ENCODE data around the gene THOC7. TPM values are rescaled to one million over a fixed set of nuclear protein-coding genes. Genes with fewer than 3 reads are reported as not detected.

Gene THOC7
- total and polyA plus RNA-seq, 2 of the 4 experiments (the other 2 are of a cell fraction): 25.8 to 55.9 TPM

DNA sequence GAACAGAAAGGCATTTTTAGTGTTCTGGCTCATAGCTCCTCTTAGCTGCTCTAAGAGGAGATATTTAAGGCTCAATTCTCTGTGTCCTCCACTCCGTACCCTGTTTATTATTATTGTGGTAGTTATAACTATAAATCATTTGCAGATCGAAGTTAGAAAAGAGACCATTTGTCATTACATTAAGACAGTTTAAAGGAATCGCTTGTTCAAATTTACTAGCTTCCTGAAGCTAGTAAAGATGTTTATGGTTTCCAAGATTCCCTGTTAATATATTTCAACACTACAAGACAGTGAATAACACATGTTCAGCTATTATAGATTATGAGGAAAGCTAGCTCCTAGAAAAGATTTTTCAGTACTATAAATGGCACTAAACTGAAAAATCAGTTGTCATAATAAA is 12.7 kb upstream of the THOC7 start:
- no peak overlapping the region for H3K9ac ChIP-seq (ENCODE audit: low read depth, low read length)
- intact Hi-C loops (cut with micrococcal nuclease) (loop anchor here (5.0 kb wide), 1 partner anchor 36 kb away; the partner anchor contains the start of gene SCAANT1), in situ Hi-C loops (cut with MboI; ENCODE audit: low sequenced_read_pairs) (no loop called here), dilution Hi-C loops (cut with HindIII; ENCODE audit: low sequenced_read_pairs, unreplicated experiment) (no loop called here)
- no peak overlapping the region for H2BK120ac ChIP-seq (ENCODE audit: low read depth, low read length)
- H2AFZ ChIP-seq (replicated peaks; ENCODE audit: low read length, poor library complexity): no peak overlapping the region
- H3K4ac ChIP-seq (ENCODE audit: low read depth, low read length): no peak overlapping the region
- no peak overlapping the region for H2AK9ac ChIP-seq (replicated peaks; ENCODE audit: low read depth, low read length, poor library complexity)
- H4K91ac ChIP-seq (ENCODE audit: insufficient read depth, low read depth, low read length): no peak overlapping the region
- no peak overlapping the region for H3K56ac ChIP-seq (ENCODE audit: extremely low read depth, insufficient read depth, low read length)
- no peak overlapping the region for H3K4me2 ChIP-seq (ENCODE audit: low read depth, low read length)
- POLR2A ChIA-PET (ENCODE audit: unreplicated experiment): no interaction called here
- H2BK20ac ChIP-seq (ENCODE audit: low read depth, low read length): no peak overlapping the region
- H3K27ac ChIP-seq (ENCODE audit: insufficient read depth, low read length): no peak overlapping the region
- H4K20me1 ChIP-seq (ENCODE audit: insufficient read depth, low read length): peaks cover 52% of the 10 kb centered on the region; the same call in 1 of the 2 replicates
- WGBS, 2 experiments (ENCODE audit: extremely low coverage in 2 of 2, insufficient read length in 1 of 2): no CpG with 5 or more reads among the region's 3 CpGs
- no peak overlapping the region for H3K18ac ChIP-seq (ENCODE audit: low read depth, low read length)
- no peak overlapping the region for H2AK5ac ChIP-seq (ENCODE audit: low read depth, low read length)
- no peak overlapping the region for H3K14ac ChIP-seq (replicated peaks; ENCODE audit: low read depth, low read length)
- H4K5ac ChIP-seq (ENCODE audit: low read depth, low read length): no peak overlapping the region
- CTCF ChIA-PET: interaction anchor here (0.7 to 1.0 kb wide), 2 partner anchors 36 to 643 kb away, joined by 3 read pairs; no protein-coding TSS in a partner anchor
- H3K27me3 ChIP-seq (ENCODE audit: control insufficient read depth, insufficient read depth, low read length): no peaks in the 10 kb centered on the region
- H2BK5ac ChIP-seq (ENCODE audit: low read depth, low read length, poor library complexity, severe bottlenecking): no peak overlapping the region
- no peak for ATAC-seq (ENCODE audit: low read depth)
- H3K23ac ChIP-seq (ENCODE audit: low read depth, low read length): no peak overlapping the region
- TF ChIP-seq MXI1 (IDR thresholded peaks at IDR 0.05; ENCODE audit: borderline replicate concordance, low read depth, low read length): no peak
- TF ChIP-seq, protein P1, sequence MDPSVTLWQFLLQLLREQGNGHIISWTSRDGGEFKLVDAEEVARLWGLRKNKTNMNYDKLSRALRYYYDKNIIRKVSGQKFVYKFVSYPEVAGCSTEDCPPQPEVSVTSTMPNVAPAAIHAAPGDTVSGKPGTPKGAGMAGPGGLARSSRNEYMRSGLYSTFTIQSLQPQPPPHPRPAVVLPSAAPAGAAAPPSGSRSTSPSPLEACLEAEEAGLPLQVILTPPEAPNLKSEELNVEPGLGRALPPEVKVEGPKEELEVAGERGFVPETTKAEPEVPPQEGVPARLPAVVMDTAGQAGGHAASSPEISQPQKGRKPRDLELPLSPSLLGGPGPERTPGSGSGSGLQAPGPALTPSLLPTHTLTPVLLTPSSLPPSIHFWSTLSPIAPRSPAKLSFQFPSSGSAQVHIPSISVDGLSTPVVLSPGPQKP (IDR thresholded peaks at IDR 0.05; ENCODE audit: borderline replicate concordance, low read depth, low read length): no peak
- no peak for TF ChIP-seq POLR2A (IDR thresholded peaks at IDR 0.05; ENCODE audit: low read depth, low read length)
- no peak for TF ChIP-seq RFX5 (IDR thresholded peaks at IDR 0.05; ENCODE audit: low read depth, low read length)
- TF ChIP-seq RAD21 (IDR thresholded peaks at IDR 0.05; ENCODE audit: low read length): no peak
- no peak for TF ChIP-seq MAZ (IDR thresholded peaks at IDR 0.05; ENCODE audit: borderline replicate concordance, low read depth, low read length)
- TF ChIP-seq SMC3 (IDR thresholded peaks at IDR 0.05; ENCODE audit: low read depth, low read length): no peak
- no peak for TF ChIP-seq NFE2L2 (IDR thresholded peaks at IDR 0.05; ENCODE audit: low read depth, low read length)
- TF ChIP-seq CEBPB (IDR thresholded peaks at IDR 0.05; ENCODE audit: low read depth, low read length): no peak
- no peak for DNase-seq
- no peak overlapping the region for H3K4me3 ChIP-seq (ENCODE audit: insufficient read depth, low read depth, low read length)
- H3K4me1 ChIP-seq (ENCODE audit: control insufficient read depth, insufficient read depth, low read length): peaks cover 9% of the 10 kb centered on the region
- H3K79me1 ChIP-seq (ENCODE audit: low read depth in 1 of 2, low read length in 2 of 2): peaks cover 45 to 69% of the 10 kb centered on the region in 2 experiments
- no peak overlapping the region for H2BK15ac ChIP-seq (ENCODE audit: low read depth, low read length)
- BruUV-seq (replicated peaks): no TSS peak
- H3K9me3 ChIP-seq (ENCODE audit: control insufficient read depth, insufficient read depth, low read length): no peaks in the 10 kb centered on the region
- peaks cover 10% of the 10 kb centered on the region for H3K9me1 ChIP-seq (ENCODE audit: insufficient read depth, low read length)
- H3K36me3 ChIP-seq (ENCODE audit: control insufficient read depth, insufficient read depth, low read length): no peaks in the 10 kb centered on the region
- H4K8ac ChIP-seq (ENCODE audit: low read depth in 2 of 2, low read length in 2 of 2): no peak overlapping the region
